Ovary (tissue), 3 donors: ENCODE results near the gene NR4A2.
A peak's percentile ranks its signal among the peaks of the same experiment; 100 is the strongest.

Experiments
- POLR2A ChIP-seq: fragments of 450-650 bp; IDR thresholded peaks from one replicate; pipeline ENCODE4 v1.6.1; 2017; ENCODE audit warnings: antibody characterized with exemption, mild to moderate bottlenecking, moderate library complexity
- TF ChIP-seq, protein P1 (sequence below), 3 donors: fragments of 450-650 bp in 2 of 3; fragments of 200-600 bp in 1 of 3; IDR thresholded peaks; one replicate each; pipeline versions ENCODE4 v1.5.1 to v1.8.0; 2016 to 2022; ENCODE audit warnings: antibody characterized with exemption in 3 of 3, mild to moderate bottlenecking in 1 of 3
- donor health status: DM: no; HTN: no; CAD: no.

DNA sequence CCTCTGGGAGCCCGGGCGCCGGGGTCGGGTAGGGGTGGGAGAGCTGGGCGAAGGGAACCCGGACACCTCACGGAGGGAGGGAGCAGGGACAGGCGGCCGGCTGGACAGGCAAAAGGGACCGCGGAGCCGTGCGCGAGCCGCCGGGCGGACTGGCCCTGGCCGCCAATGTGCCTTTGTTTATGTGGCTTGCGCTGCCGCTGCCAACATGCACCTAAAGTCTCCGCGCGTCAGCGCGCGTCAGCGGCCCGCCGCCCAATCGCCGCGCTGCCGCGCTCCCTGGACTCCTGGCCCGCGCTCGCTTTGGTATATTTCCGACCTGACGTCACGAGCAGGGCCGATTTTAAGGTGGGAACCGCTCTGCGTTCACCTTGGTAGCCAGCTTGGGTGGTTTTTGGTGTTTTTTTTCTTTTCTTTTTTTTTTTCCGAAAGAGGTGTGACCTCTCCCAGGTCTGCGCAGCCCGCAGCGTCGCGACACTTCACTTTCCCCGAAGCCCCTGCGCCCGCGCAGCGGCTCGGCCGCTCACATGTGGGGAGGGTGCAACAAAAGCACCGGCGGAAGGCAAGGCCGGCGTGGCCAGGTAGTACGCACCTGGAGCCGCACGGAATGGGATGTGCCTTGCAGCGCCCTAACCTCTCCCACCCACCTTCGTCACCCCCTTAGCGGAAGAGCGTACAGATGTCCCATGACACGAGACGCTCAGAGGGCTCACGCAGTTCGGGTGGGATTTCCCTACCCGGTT is at the start of gene NR4A2:
- TF ChIP-seq, protein P1, sequence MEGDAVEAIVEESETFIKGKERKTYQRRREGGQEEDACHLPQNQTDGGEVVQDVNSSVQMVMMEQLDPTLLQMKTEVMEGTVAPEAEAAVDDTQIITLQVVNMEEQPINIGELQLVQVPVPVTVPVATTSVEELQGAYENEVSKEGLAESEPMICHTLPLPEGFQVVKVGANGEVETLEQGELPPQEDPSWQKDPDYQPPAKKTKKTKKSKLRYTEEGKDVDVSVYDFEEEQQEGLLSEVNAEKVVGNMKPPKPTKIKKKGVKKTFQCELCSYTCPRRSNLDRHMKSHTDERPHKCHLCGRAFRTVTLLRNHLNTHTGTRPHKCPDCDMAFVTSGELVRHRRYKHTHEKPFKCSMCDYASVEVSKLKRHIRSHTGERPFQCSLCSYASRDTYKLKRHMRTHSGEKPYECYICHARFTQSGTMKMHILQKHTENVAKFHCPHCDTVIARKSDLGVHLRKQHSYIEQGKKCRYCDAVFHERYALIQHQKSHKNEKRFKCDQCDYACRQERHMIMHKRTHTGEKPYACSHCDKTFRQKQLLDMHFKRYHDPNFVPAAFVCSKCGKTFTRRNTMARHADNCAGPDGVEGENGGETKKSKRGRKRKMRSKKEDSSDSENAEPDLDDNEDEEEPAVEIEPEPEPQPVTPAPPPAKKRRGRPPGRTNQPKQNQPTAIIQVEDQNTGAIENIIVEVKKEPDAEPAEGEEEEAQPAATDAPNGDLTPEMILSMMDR (IDR thresholded peaks at IDR 0.05) = no peak
- TF ChIP-seq POLR2A = peak; percentile 90
